ENCODE results near the gene KRT33B. TPM values are rescaled to one million over a fixed set of nuclear protein-coding genes. Genes with fewer than 3 reads are reported as not detected.

The KRT33B gene
- total and polyA plus RNA-seq, 12 donors = not detected

DNA sequence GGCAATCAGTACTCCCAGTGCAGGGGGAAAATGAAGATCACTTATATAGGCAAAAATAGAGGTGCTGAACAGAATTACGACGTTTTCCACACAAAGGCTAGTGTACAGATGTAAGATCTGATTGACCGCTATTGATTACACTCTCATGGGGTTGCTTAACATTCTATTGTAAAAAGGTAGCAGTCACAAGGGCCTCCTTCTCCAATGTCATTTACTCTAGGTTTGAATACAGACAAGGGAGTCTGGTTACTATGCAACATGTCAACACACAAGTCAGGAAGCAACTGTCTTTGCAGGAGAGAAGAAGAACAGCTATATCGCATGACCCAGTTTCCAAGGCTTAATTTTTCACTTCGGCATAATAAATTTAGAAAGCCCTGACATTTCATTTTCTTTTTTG lies 46.9 kb upstream of the KRT33B start:
- intact Hi-C loops (cut with DNase I) = no loop called here
- no peaks in the 10 kb centered on the region for H3K36me3 ChIP-seq (replicated peaks in 1 of 2)
- H3K9me3 ChIP-seq (replicated peaks in 1 of 3) = no peaks in the 10 kb centered on the region
- DNase-seq = no peak
- H3K27ac ChIP-seq = peak overlapping the region in 2 of 5 donors; percentile 19 to 63
- H3K4me3 ChIP-seq = no peak overlapping the region
- TF ChIP-seq, protein P1, sequence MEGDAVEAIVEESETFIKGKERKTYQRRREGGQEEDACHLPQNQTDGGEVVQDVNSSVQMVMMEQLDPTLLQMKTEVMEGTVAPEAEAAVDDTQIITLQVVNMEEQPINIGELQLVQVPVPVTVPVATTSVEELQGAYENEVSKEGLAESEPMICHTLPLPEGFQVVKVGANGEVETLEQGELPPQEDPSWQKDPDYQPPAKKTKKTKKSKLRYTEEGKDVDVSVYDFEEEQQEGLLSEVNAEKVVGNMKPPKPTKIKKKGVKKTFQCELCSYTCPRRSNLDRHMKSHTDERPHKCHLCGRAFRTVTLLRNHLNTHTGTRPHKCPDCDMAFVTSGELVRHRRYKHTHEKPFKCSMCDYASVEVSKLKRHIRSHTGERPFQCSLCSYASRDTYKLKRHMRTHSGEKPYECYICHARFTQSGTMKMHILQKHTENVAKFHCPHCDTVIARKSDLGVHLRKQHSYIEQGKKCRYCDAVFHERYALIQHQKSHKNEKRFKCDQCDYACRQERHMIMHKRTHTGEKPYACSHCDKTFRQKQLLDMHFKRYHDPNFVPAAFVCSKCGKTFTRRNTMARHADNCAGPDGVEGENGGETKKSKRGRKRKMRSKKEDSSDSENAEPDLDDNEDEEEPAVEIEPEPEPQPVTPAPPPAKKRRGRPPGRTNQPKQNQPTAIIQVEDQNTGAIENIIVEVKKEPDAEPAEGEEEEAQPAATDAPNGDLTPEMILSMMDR (IDR thresholded peaks at IDR 0.05) = no peak
- no peak for TF ChIP-seq POLR2A (IDR thresholded peaks at IDR 0.05)
- no peaks in the 10 kb centered on the region for H3K27me3 ChIP-seq
- 56 to 77% (median 71%) methylated on average over 5 of the region's 5 CpGs for WGBS, 4 donors
- H3K4me1 ChIP-seq (replicated peaks in 1 of 2) = peaks cover 5 to 18% of the 10 kb centered on the region in 2 donors

DNA sequence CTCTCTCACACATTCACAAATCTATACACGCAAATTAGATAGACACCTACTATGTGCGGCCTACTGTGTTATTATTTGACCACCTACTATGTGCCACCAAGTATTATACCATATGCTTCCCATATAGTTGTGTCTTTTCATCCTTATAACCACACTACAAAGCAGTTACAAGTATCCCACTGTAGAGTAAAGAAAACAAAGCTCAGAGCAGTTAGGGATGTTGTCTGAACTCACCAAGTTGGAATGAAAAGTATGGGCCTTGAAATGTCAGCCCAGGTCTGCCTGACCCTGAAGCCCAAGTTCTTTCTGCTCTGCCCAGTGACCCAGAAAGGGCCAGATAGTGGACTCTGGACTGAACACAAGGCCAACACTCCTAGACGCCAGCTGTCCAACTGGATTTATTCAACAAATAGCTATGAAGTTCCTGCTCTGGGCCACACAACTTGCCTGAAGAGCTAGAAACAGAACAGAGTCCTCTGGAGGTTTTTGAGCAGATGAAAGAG lies 46.3 kb upstream of the KRT33B start:
- WGBS, 4 donors = 48 to 57% (median 50%) methylated on average over 3 of the region's 3 CpGs
- TF ChIP-seq, protein P1 (IDR thresholded peaks at IDR 0.05) = no peak
- TF ChIP-seq POLR2A (IDR thresholded peaks at IDR 0.05) = no peak
- Histone ChIP-seq H3K36me3 (replicated peaks in 1 of 2) (no peaks in the 10 kb centered on the region), H3K4me3 (no peak overlapping the region), H3K27me3 (no peaks in the 10 kb centered on the region), H3K9me3 (replicated peaks in 1 of 3) (no peaks in the 10 kb centered on the region), H3K4me1 (replicated peaks in 1 of 2) (peaks cover 5 to 18% of the 10 kb centered on the region in 2 donors), H3K27ac (peak overlapping the region in 2 of 5 donors; percentile 19 to 55)
- peak; percentile 34 to 82 (median 72) for DNase-seq
- intact Hi-C loops (cut with DNase I) = no loop called here

DNA sequence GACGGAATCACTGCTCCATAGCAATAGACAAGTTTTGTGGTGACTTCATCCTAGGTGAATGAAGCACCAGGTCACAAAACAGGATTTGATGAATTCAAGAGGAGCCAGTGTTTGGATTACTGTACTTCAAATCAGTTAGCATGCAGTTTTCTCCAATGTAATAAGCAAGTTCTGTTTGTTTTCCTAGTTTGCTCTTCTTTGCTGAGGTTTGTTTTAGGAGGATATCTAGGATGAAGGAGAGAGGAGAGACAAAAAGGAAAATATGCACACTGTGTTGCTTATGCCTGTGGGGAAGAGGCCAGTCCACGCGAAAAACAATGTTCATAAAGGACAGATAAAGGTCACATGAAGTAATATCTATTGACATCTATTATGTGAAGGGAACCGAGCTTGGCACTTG lies 45.8 kb upstream of the KRT33B start:
- Histone ChIP-seq H3K9me3 (replicated peaks in 1 of 3) (no peaks in the 10 kb centered on the region), H3K4me1 (replicated peaks in 1 of 2) (peaks cover 5 to 18% of the 10 kb centered on the region in 2 donors), H3K36me3 (replicated peaks in 1 of 2) (no peaks in the 10 kb centered on the region), H3K4me3 (no peak overlapping the region), H3K27ac (peak overlapping the region in 2 of 5 donors; percentile 19 to 55), H3K27me3 (no peaks in the 10 kb centered on the region)
- DNase-seq = no peak
- intact Hi-C loops (cut with DNase I) = no loop called here
- WGBS, 4 donors = 53 to 58% (median 57%) methylated on average over 4 of the region's 4 CpGs
- TF ChIP-seq POLR2A (IDR thresholded peaks at IDR 0.05) = no peak
- TF ChIP-seq, protein P1 (IDR thresholded peaks at IDR 0.05) = no peak

DNA sequence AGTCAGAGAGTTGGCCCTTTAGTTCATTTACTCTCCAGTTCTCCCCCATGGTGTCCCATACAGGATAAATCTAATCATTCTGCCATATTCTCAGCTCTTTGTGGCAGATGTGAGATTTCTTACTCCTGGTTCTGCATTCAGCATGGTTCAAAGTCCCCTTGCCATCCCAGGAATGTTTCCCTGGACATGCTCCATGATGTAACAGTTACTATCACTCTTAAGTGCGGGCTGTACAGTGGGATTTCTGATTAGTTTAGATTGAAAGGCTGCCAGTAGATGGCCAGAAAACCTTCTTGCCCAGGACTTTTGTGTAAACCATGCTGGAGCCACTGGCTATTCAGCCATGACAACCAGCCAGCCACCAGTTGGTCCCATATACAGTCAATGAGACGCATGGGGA lies 44.4 kb upstream of the KRT33B start:
- H3K36me3 ChIP-seq (replicated peaks in 1 of 2) = no peaks in the 10 kb centered on the region
- H3K9me3 ChIP-seq (replicated peaks in 1 of 3) = no peaks in the 10 kb centered on the region
- H3K4me1 ChIP-seq (replicated peaks in 1 of 2) = peaks cover 5 to 18% of the 10 kb centered on the region in 2 donors
- no peaks in the 10 kb centered on the region for H3K27me3 ChIP-seq
- H3K27ac ChIP-seq = no peak overlapping the region
- TF ChIP-seq, protein P1 (IDR thresholded peaks at IDR 0.05) = no peak
- TF ChIP-seq POLR2A (IDR thresholded peaks at IDR 0.05) = no peak
- no peak overlapping the region for H3K4me3 ChIP-seq
- DNase-seq = no peak
- intact Hi-C loops (cut with DNase I) = no loop called here
- 90 to 97% (median 95%) methylated on average over 1 to 2 of the region's 2 CpGs for WGBS, 4 donors

Measured in adrenal gland (tissue), 12 donors.